GM12878 (cell line): ENCODE data around the gene ZNF407. TPM values are rescaled to one million over a fixed set of nuclear protein-coding genes. Genes with fewer than 3 reads are reported as not detected.

Experiments used
- ATAC-seq: fragments of 200-7000 bp; cut with Tn5 transposase; 3 replicates; pipeline ENCODE4 v1.9.1; 2020; ENCODE audit warnings: mild to moderate bottlenecking, moderate library complexity
- BruUV-seq: library from RNA; stranded (reverse); fragments of 400-500 nt; replicated peaks from 2 replicates; lab custom pipeline; 2021; lab: Mats Ljungman, UMichigan
- CTCF ChIA-PET: fragments of 300-600 bp; sonication (Branson Sonifier 250); formaldehyde crosslinking; extraction: SDS; loops from one replicate; lab custom pipeline; 2021; ENCODE audit warnings: inconsistent platforms; lab: Yijun Ruan, JAX
- POLR2A ChIA-PET: fragments of 350-600 bp; formaldehyde crosslinking; extraction: SDS; loops from one replicate; lab custom pipeline; 2021; ENCODE audit warnings: inconsistent platforms; lab: Charles Lee
- RAD21 ChIA-PET: fragments of 300-600 bp; sonication (Branson Sonifier 250); formaldehyde crosslinking; loops from one replicate; lab custom pipeline; 2023; ENCODE audit warnings: antibody characterized with exemption; ENCODE audit not compliant: unreplicated experiment; lab: Charles Lee
- SMC1A ChIA-PET: fragments of 300-600 bp; sonication (Branson Sonifier 250); formaldehyde crosslinking; loops from one replicate; lab custom pipeline; 2023; ENCODE audit not compliant: unreplicated experiment, uncharacterized antibody; lab: Charles Lee
- DNase-seq: peaks from one replicate; pipeline ENCODE4 v3.0.0-alpha.2; 2011; ENCODE audit warnings: low read depth, low spot score
- FAIRE-seq: peaks from 3 replicates; lab custom pipeline; 2011; peaks lifted over from hg19 to GRCh38; lab: Jason Lieb, UNC
- H2AFZ ChIP-seq: 2 replicates; pipeline ENCODE4 v1.6.0; 2011; ENCODE audit warnings: low read depth, low read length, control low read depth; ENCODE audit not compliant: control insufficient read depth
- H3K27ac ChIP-seq: 2 replicates; pipeline ENCODE4 v1.5.1; 2011; ENCODE audit warnings: control low read depth; ENCODE audit not compliant: control insufficient read depth, insufficient read depth
- H3K27me3 ChIP-seq, 2 experiments: replicated peaks in 1 of 2; 2 replicates each; pipeline versions ENCODE4 v1.6.0 to v1.6.1; 2011; ENCODE audit warnings: low read length in 1 of 2; ENCODE audit not compliant: control insufficient read depth in 2 of 2, insufficient read depth in 2 of 2
- H3K36me3 ChIP-seq, 2 experiments: 2 replicates each; pipeline ENCODE4 v1.5.1; 2011; ENCODE audit warnings: low read length in 1 of 2; ENCODE audit not compliant: control insufficient read depth in 2 of 2, insufficient read depth in 2 of 2
- H3K4me1 ChIP-seq: 2 replicates; pipeline ENCODE4 v1.6.1; 2011; ENCODE audit warnings: mild to moderate bottlenecking, low read length, moderate library complexity, mixed read lengths; ENCODE audit not compliant: control insufficient read depth, insufficient read depth
- H3K4me2 ChIP-seq: 2 replicates; pipeline ENCODE4 v1.6.0; 2011; ENCODE audit warnings: control low read depth; ENCODE audit not compliant: control insufficient read depth, insufficient read depth
- H3K4me3 ChIP-seq: fragments of 200-600 bp; sonication (generic); 2 replicates; pipeline ENCODE4 v1.5.1; 2016
- H3K79me2 ChIP-seq: 2 replicates; pipeline ENCODE4 v1.6.0; 2011; ENCODE audit warnings: low read length; ENCODE audit not compliant: control insufficient read depth, insufficient read depth
- H3K9ac ChIP-seq: 2 replicates; pipeline ENCODE4 v1.8.0; 2011; ENCODE audit warnings: low read length, control low read depth, mixed read lengths; ENCODE audit not compliant: control insufficient read depth, insufficient read depth
- H3K9me3 ChIP-seq: replicated peaks from 3 replicates; pipeline ENCODE4 v1.5.1; 2011; ENCODE audit warnings: mild to moderate bottlenecking, low read length; ENCODE audit not compliant: control insufficient read depth, insufficient read depth
- H4K20me1 ChIP-seq: 2 replicates; pipeline ENCODE4 v1.6.0; 2011; ENCODE audit not compliant: control insufficient read depth, insufficient read depth
- BMI1 ChIP-seq: fragments of 450-650 bp; IDR thresholded peaks from 2 replicates; pipeline ENCODE4 v1.6.1; 2016; ENCODE audit warnings: mild to moderate bottlenecking, moderate library complexity, borderline replicate concordance
- CBX3 ChIP-seq: fragments of 200-600 bp; sonication (generic); IDR thresholded peaks from 2 replicates; pipeline ENCODE4 v1.6.1; 2016; ENCODE audit warnings: low read depth, borderline replicate concordance
- CHD4 ChIP-seq: fragments of 200-600 bp; sonication (generic); IDR thresholded peaks from 2 replicates; pipeline ENCODE4 v1.6.1; 2016; ENCODE audit warnings: mild to moderate bottlenecking
- HDAC6 ChIP-seq: fragments of 200-600 bp; sonication (generic); IDR thresholded peaks from one replicate; pipeline ENCODE4 v1.8.0; 2017; ENCODE audit warnings: antibody characterized with exemption; ENCODE audit not compliant: unreplicated experiment
- IKZF1 ChIP-seq: fragments of 450-650 bp; conservative IDR thresholded peaks from 2 replicates; pipeline ENCODE4 v1.6.1; 2017; ENCODE audit warnings: antibody characterized with exemption, mild to moderate bottlenecking
- MXI1 ChIP-seq: fragments of 150-350 bp; IDR thresholded peaks from 2 replicates; pipeline ENCODE4 v1.6.1; 2011; ENCODE audit warnings: low read depth, mild to moderate bottlenecking, inconsistent platforms, low read length, improper control_type of control experiment
- NFIC ChIP-seq: IDR thresholded peaks from 2 replicates; pipeline ENCODE4 v1.6.1; 2012; ENCODE audit warnings: low read depth, mild to moderate bottlenecking, inconsistent platforms, low read length, moderate library complexity
- NFYB ChIP-seq: IDR thresholded peaks from 2 replicates; pipeline ENCODE4 v1.6.1; 2011; ENCODE audit warnings: low read depth, mild to moderate bottlenecking, low read length, improper control_type of control experiment, moderate library complexity; ENCODE audit not compliant: insufficient read depth
- NKRF ChIP-seq: fragments of 450-650 bp; conservative IDR thresholded peaks from 2 replicates; pipeline ENCODE4 v1.6.1; 2017; ENCODE audit warnings: mild to moderate bottlenecking, moderate library complexity
- RAD21 ChIP-seq: IDR thresholded peaks from 2 replicates; pipeline ENCODE4 v1.6.1; 2011; ENCODE audit warnings: mild to moderate bottlenecking, low read depth, low read length, moderate library complexity; ENCODE audit not compliant: insufficient read depth
- ZNF207 ChIP-seq: fragments of 450-650 bp; IDR thresholded peaks from 2 replicates; pipeline ENCODE4 v1.6.1; 2014; ENCODE audit warnings: antibody characterized with exemption, mild to moderate bottlenecking, borderline replicate concordance
- WGBS: methylation state at CpG from one replicate; pipeline ENCODE4 v1.1.6; 2016; ENCODE audit warnings: low lambda C conversion rate; ENCODE audit not compliant: insufficient replicate concordance, insufficient coverage; ENCODE audit errors: missing lambda C conversion rate; 5-methylcytosine and 5-hydroxymethylcytosine counted together
- in situ Hi-C: fragments of 300-500 bp; cut with MboI; formaldehyde crosslinking; loops from 9 replicates; pipeline ENCODE4 v1.14.3; 2018; ENCODE audit warnings: mixed read lengths
- intact Hi-C: fragments of 100-400 bp; cut with micrococcal nuclease; formaldehyde crosslinking; loops from one replicate; pipeline ENCODE4 v1.14.2; 2022; ENCODE audit not compliant: unreplicated experiment
- polyA plus RNA-seq, 11 experiments: library from polyadenylated mRNA; depleted of rRNA in 4 of 11; unstranded in 6 of 11; stranded (reverse) in 5 of 11; fragments of >200 nt; fragmentation: Nextera tagmentation in 4 of 11; fragmentation: Illumina TruSeq in 1 of 11; extraction: Ambion mirVana in 4 of 11; extraction: Trizol in 1 of 11; gene quantifications; 1 replicate in 1 of 11; 2 replicates in 10 of 11; pipeline versions ENCODE4 v1.2.1 to v1.2.3, GENCODE V29; 2011 to 2016; ENCODE audit warnings: inconsistent platforms in 2 of 11, missing spikeins in 2 of 11, low read depth in 1 of 11
- total RNA-seq, 4 experiments: library from RNA; depleted of rRNA in 3 of 4; stranded (reverse); fragments of >200 nt in 3 of 4; fragmentation: Illumina TruSeq in 1 of 4; extraction: Trizol in 1 of 4; gene quantifications; 2 replicates each; pipeline versions ENCODE4 v1.2.1 to v1.2.3, GENCODE V29; 2013 to 2021
- TF ChIP-seq, protein P1 (sequence below): fragments of 450-650 bp; IDR thresholded peaks from 2 replicates; pipeline ENCODE4 v1.6.1; 2017; ENCODE audit warnings: low read depth, mild to moderate bottlenecking, moderate library complexity
- TF ChIP-seq, protein P2 (sequence below): fragments of 450-650 bp; IDR thresholded peaks from 2 replicates; pipeline ENCODE4 v1.6.1; 2017; ENCODE audit warnings: mild to moderate bottlenecking, moderate library complexity

ZNF407 gene
- total and polyA plus RNA-seq, 10 of the 15 experiments (the other 5 are each of a cell fraction or from before 2014, with no cell fraction given): 0.69 to 11.6 (median 5.3) TPM

GRCh38 chr18:75105551-75106254 lies 508.0 kb downstream of the ZNF407 start:
- H3K79me2 ChIP-seq: no peaks in the 10 kb centered on the region
- RAD21 ChIA-PET: no interaction called here
- TF ChIP-seq IKZF1: no peak
- TF ChIP-seq NFYB: no peak
- TF ChIP-seq, protein P1, sequence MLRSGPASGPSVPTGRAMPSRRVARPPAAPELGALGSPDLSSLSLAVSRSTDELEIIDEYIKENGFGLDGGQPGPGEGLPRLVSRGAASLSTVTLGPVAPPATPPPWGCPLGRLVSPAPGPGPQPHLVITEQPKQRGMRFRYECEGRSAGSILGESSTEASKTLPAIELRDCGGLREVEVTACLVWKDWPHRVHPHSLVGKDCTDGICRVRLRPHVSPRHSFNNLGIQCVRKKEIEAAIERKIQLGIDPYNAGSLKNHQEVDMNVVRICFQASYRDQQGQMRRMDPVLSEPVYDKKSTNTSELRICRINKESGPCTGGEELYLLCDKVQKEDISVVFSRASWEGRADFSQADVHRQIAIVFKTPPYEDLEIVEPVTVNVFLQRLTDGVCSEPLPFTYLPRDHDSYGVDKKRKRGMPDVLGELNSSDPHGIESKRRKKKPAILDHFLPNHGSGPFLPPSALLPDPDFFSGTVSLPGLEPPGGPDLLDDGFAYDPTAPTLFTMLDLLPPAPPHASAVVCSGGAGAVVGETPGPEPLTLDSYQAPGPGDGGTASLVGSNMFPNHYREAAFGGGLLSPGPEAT: no peak
- TF ChIP-seq MXI1: no peak
- TF ChIP-seq CBX3: no peak
- TF ChIP-seq HDAC6: no peak
- no peak for TF ChIP-seq RAD21
- TF ChIP-seq CHD4: no peak
- TF ChIP-seq, protein P2, sequence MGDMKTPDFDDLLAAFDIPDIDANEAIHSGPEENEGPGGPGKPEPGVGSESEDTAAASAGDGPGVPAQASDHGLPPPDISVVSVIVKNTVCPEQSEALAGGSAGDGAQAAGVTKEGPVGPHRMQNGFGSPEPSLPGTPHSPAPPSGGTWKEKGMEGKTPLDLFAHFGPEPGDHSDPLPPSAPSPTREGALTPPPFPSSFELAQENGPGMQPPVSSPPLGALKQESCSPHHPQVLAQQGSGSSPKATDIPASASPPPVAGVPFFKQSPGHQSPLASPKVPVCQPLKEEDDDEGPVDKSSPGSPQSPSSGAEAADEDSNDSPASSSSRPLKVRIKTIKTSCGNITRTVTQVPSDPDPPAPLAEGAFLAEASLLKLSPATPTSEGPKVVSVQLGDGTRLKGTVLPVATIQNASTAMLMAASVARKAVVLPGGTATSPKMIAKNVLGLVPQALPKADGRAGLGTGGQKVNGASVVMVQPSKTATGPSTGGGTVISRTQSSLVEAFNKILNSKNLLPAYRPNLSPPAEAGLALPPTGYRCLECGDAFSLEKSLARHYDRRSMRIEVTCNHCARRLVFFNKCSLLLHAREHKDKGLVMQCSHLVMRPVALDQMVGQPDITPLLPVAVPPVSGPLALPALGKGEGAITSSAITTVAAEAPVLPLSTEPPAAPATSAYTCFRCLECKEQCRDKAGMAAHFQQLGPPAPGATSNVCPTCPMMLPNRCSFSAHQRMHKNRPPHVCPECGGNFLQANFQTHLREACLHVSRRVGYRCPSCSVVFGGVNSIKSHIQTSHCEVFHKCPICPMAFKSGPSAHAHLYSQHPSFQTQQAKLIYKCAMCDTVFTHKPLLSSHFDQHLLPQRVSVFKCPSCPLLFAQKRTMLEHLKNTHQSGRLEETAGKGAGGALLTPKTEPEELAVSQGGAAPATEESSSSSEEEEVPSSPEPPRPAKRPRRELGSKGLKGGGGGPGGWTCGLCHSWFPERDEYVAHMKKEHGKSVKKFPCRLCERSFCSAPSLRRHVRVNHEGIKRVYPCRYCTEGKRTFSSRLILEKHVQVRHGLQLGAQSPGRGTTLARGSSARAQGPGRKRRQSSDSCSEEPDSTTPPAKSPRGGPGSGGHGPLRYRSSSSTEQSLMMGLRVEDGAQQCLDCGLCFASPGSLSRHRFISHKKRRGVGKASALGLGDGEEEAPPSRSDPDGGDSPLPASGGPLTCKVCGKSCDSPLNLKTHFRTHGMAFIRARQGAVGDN: no peak
- no peak for TF ChIP-seq NFIC
- no peak for TF ChIP-seq NKRF
- TF ChIP-seq BMI1: no peak
- TF ChIP-seq ZNF207: no peak

More at GRCh38 chr18:75105551-75106254, 508.0 kb downstream of the ZNF407 start:
- WGBS: 41% methylated on average over 15 of the region's 15 CpGs
- FAIRE-seq: no peak
- SMC1A ChIA-PET: no interaction called here
- intact Hi-C loops: no loop called here
- Histone ChIP-seq H3K4me1 (no peaks in the 10 kb centered on the region), H3K27ac (no peak overlapping the region), H3K4me2 (no peak overlapping the region), H2AFZ (no peak overlapping the region), H4K20me1 (no peaks in the 10 kb centered on the region), H3K9ac (no peak overlapping the region), H3K9me3 (no peaks in the 10 kb centered on the region; the same call in 2 of the 3 replicates), H3K36me3 (no peaks in the 10 kb centered on the region), H3K4me3 (no peak overlapping the region), H3K27me3 (no peaks in the 10 kb centered on the region; a peak in 1 of 4 replicates)
- in situ Hi-C loops: no loop called here
- POLR2A ChIA-PET: no interaction called here
- no TSS peak for BruUV-seq
- DNase-seq: no peak
- no peak for ATAC-seq
- CTCF ChIA-PET: no interaction called here
